ENCODE results near the gene ADAM10.

The ADAM10 gene

GRCh38 chr15:58562135-58562534, 187.4 kb downstream of the ADAM10 start:
- no peak overlapping the region for H3K27ac ChIP-seq
- TF ChIP-seq CTCF (IDR thresholded peaks at IDR 0.05) (no peak), ZFX (IDR thresholded peaks at IDR 0.05; ENCODE audit: borderline replicate concordance) (no peak)

GRCh38 chr15:58561321-58561720, 188.2 kb downstream of the ADAM10 start:
- TF ChIP-seq CTCF (IDR thresholded peaks at IDR 0.05), result no peak
- no peak for TF ChIP-seq ZFX (IDR thresholded peaks at IDR 0.05; ENCODE audit: borderline replicate concordance)
- H3K27ac ChIP-seq, result no peak overlapping the region

- no peak overlapping the region for H3K27ac ChIP-seq
- no peak for TF ChIP-seq ZFX (IDR thresholded peaks at IDR 0.05; ENCODE audit: borderline replicate concordance)
- no peak for TF ChIP-seq CTCF (IDR thresholded peaks at IDR 0.05)
Observed at GRCh38 chr15:58559904-58560588, 189.5 kb downstream of the ADAM10 start.

GRCh38 chr15:58558777-58559176, 190.7 kb downstream of the ADAM10 start:
- H3K27ac ChIP-seq, result no peak overlapping the region
- no peak for TF ChIP-seq CTCF (IDR thresholded peaks at IDR 0.05)
- TF ChIP-seq ZFX (IDR thresholded peaks at IDR 0.05; ENCODE audit: borderline replicate concordance), result no peak

- no peak overlapping the region for H3K27ac ChIP-seq
- TF ChIP-seq ZFX (IDR thresholded peaks at IDR 0.05; ENCODE audit: borderline replicate concordance) (no peak), CTCF (IDR thresholded peaks at IDR 0.05) (no peak)
Observed at GRCh38 chr15:58556541-58556940, 193.0 kb downstream of the ADAM10 start.

- TF ChIP-seq ZFX (IDR thresholded peaks at IDR 0.05; ENCODE audit: borderline replicate concordance), result no peak
- no peak for TF ChIP-seq CTCF (IDR thresholded peaks at IDR 0.05)
- no peak overlapping the region for H3K27ac ChIP-seq
Observed at GRCh38 chr15:58556028-58556361, 193.5 kb downstream of the ADAM10 start.

- no peak overlapping the region for H3K27ac ChIP-seq
- TF ChIP-seq CTCF (IDR thresholded peaks at IDR 0.05) (no peak), ZFX (IDR thresholded peaks at IDR 0.05; ENCODE audit: borderline replicate concordance) (no peak)
Observed at GRCh38 chr15:58555162-58556027, 194.1 kb downstream of the ADAM10 start.
